ENCODE data around the gene ADRA2B.

- TF ChIP-seq CTCF (IDR thresholded peaks at IDR 0.05) (no peak), POLR2A (IDR thresholded peaks at IDR 0.05) (no peak)
These were observed 30.7 kb upstream of the ADRA2B start for GRCh38 chr2:96146881-96147592.
